Measurements from ENCODE around the gene ZNF26. TPM values are rescaled to one million over a fixed set of nuclear protein-coding genes. Genes with fewer than 3 reads are reported as not detected.

ZNF26 gene
- polyA plus RNA-seq, 1 of the 3 experiments (the other 2 are of a cell fraction), result 7.3 TPM

DNA sequence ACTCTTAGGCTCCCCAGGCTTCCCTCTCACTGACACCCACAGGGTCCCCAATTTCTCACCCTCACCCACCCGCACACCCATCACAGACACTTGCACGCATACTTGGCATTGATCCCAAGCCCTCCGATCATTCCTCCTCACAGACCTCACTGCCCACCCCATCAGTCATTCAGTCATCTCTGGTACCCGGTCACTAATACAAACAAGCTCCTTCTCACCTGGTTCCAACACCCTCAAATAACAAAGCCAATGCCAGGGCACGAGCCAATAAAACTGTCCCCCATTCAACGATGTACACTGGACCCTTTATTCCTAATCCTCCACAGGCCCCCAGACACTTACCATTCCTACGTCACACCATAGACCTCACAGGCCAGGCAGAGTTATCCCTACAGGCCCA is 32.4 kb upstream of the ZNF26 start (continued):
- TF ChIP-seq EP300 (IDR thresholded peaks at IDR 0.05; ENCODE audit: borderline replicate concordance in 1 of 2, low read depth in 1 of 2, low read length in 1 of 2), result no peak

DNA sequence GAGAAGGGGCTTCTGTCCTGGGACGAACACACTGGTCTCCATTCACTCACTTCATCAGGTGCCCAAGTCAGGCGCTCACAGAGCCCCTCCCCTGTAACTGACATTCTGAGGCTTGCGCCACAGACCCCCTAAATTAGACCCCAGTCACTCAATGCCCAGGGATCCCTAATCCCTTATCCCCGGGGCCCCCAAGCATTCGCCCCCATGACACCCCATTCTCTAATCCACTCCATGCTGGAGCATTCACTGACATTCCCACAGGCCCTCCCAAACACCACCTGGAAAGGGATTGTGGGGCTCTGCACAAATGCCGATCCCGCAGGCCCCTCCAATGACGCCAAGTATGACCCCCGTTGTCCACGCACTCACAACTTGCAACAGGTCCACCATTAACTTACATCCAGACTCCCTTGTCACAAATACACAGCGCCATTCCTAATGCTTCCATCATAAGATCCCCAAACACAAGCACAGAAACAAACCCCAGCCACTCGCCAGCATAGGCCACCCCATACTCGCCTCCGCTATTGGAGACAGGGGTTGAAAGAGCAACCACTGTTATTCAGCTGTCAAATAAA is 31.6 kb upstream of the ZNF26 start:
- Histone ChIP-seq H3K4me1 (ENCODE audit: control insufficient read depth in 1 of 2, insufficient read depth in 2 of 2, low read depth in 1 of 2, low read length in 1 of 2) (peaks cover 0 to 7% of the 10 kb centered on the region in 2 experiments; a peak in 1 of 4 replicates), H2AFZ (ENCODE audit: low read depth) (no peak overlapping the region), H3K27me3 (ENCODE audit: insufficient read depth) (no peaks in the 10 kb centered on the region), H3K27ac (ENCODE audit: low read depth in 2 of 2, low read length in 1 of 2) (no peak overlapping the region), H3K9me2 (no peaks in the 10 kb centered on the region), H3K4me3 (ENCODE audit: low read depth in 2 of 2, low read length in 1 of 2) (peak overlapping the region; percentile 55 to 78), H4K20me1 (ENCODE audit: insufficient read depth) (no peaks in the 10 kb centered on the region), H3F3A (replicated peaks; ENCODE audit: insufficient read depth) (peaks cover 4% of the 10 kb centered on the region), H3K9ac (no peak overlapping the region), H3K4me2 (peak overlapping the region; percentile 82), H3K9me3 (peaks cover 6% of the 10 kb centered on the region; the same call in 1 of the 2 replicates), H3K36me3 (replicated peaks in 1 of 2; ENCODE audit: control insufficient read depth in 1 of 2, insufficient read depth in 2 of 2, low read length in 1 of 2) (peaks cover 0 to 4% of the 10 kb centered on the region in 2 experiments), H3K79me2 (ENCODE audit: insufficient read depth) (peaks cover 45% of the 10 kb centered on the region)
- CTCF ChIA-PET, result no interaction called here
- DNase-seq, result no peak
- TF ChIP-seq FOXJ3 (CRISPR knock-in tag; IDR thresholded peaks at IDR 0.05) (no peak), YY1 (IDR thresholded peaks at IDR 0.05; ENCODE audit: low read depth) (no peak), POLR2AphosphoS5 (IDR thresholded peaks at IDR 0.05; ENCODE audit: low read depth, low read length) (no peak), SIN3A (IDR thresholded peaks at IDR 0.05; ENCODE audit: borderline replicate concordance, low read depth, low read length) (no peak), RFX5 (IDR thresholded peaks at IDR 0.05; ENCODE audit: low read length) (no peak), RXRA (IDR thresholded peaks at IDR 0.05; ENCODE audit: borderline replicate concordance, low read depth) (no peak), SMC3 (IDR thresholded peaks at IDR 0.05; ENCODE audit: low read depth, low read length) (no peak), NRF1 (IDR thresholded peaks at IDR 0.05; ENCODE audit: low read depth, low read length) (no peak), MXI1 (IDR thresholded peaks at IDR 0.05; ENCODE audit: low read depth, low read length) (no peak), TCF12 (IDR thresholded peaks at IDR 0.05) (no peak), NFIC (IDR thresholded peaks at IDR 0.05; ENCODE audit: borderline replicate concordance) (no peak), EZH2phosphoT487 (IDR thresholded peaks at IDR 0.05; ENCODE audit: borderline replicate concordance, low read depth) (no peak), TEAD4 (IDR thresholded peaks at IDR 0.05; ENCODE audit: borderline replicate concordance, insufficient read depth) (no peak)
- TF ChIP-seq, protein P1, sequence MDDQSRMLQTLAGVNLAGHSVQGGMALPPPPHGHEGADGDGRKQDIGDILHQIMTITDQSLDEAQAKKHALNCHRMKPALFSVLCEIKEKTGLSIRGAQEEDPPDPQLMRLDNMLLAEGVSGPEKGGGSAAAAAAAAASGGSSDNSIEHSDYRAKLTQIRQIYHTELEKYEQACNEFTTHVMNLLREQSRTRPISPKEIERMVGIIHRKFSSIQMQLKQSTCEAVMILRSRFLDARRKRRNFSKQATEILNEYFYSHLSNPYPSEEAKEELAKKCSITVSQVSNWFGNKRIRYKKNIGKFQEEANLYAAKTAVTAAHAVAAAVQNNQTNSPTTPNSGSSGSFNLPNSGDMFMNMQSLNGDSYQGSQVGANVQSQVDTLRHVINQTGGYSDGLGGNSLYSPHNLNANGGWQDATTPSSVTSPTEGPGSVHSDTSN (IDR thresholded peaks at IDR 0.05), result no peak
- TF ChIP-seq, protein P2, sequence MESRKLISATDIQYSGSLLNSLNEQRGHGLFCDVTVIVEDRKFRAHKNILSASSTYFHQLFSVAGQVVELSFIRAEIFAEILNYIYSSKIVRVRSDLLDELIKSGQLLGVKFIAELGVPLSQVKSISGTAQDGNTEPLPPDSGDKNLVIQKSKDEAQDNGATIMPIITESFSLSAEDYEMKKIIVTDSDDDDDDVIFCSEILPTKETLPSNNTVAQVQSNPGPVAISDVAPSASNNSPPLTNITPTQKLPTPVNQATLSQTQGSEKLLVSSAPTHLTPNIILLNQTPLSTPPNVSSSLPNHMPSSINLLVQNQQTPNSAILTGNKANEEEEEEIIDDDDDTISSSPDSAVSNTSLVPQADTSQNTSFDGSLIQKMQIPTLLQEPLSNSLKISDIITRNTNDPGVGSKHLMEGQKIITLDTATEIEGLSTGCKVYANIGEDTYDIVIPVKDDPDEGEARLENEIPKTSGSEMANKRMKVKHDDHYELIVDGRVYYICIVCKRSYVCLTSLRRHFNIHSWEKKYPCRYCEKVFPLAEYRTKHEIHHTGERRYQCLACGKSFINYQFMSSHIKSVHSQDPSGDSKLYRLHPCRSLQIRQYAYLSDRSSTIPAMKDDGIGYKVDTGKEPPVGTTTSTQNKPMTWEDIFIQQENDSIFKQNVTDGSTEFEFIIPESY (IDR thresholded peaks at IDR 0.05; ENCODE audit: borderline replicate concordance, low read depth), result no peak
- POLR2A ChIA-PET, result no interaction called here
- WGBS (ENCODE audit: low lambda C conversion rate), result 67% methylated on average over 14 of the region's 14 CpGs

Data from SK-N-SH (cell line).